Measurements from ENCODE around the gene OAS3.

The OAS3 gene

DNA sequence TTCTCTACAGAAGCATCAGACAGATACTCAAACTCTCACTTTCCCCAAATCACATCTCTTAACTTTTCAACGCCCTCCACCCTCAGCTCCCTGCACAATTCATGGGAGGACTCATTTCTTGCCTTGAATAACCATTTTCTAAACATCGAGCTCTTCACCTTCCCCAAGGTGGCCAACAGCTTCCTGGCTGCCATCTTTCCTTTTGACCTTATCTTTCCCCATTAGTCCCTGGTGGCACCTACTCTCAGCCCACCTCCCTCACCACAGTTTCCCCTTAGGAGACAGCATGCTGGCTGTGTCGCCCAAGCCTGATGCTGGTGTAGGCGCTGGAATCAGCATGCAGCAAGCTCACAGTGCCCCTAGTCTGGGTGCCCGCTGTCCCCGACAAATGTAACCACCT lies 39.9 kb upstream of the OAS3 start:
- TF ChIP-seq, protein P1, sequence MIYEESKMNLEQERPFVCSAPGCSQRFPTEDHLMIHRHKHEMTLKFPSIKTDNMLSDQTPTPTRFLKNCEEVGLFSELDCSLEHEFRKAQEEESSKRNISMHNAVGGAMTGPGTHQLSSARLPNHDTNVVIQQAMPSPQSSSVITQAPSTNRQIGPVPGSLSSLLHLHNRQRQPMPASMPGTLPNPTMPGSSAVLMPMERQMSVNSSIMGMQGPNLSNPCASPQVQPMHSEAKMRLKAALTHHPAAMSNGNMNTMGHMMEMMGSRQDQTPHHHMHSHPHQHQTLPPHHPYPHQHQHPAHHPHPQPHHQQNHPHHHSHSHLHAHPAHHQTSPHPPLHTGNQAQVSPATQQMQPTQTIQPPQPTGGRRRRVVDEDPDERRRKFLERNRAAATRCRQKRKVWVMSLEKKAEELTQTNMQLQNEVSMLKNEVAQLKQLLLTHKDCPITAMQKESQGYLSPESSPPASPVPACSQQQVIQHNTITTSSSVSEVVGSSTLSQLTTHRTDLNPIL (CRISPR knock-in tag; IDR thresholded peaks at IDR 0.05; ENCODE audit: low read depth) = no peak
- no peak for TF ChIP-seq CSDC2 (CRISPR knock-in tag; IDR thresholded peaks at IDR 0.05)
- no peak for TF ChIP-seq ZFP3 (CRISPR knock-in tag; IDR thresholded peaks at IDR 0.05)
- TF ChIP-seq ZC3H10 (CRISPR knock-in tag; IDR thresholded peaks at IDR 0.05) = no peak
- TF ChIP-seq, protein P2, sequence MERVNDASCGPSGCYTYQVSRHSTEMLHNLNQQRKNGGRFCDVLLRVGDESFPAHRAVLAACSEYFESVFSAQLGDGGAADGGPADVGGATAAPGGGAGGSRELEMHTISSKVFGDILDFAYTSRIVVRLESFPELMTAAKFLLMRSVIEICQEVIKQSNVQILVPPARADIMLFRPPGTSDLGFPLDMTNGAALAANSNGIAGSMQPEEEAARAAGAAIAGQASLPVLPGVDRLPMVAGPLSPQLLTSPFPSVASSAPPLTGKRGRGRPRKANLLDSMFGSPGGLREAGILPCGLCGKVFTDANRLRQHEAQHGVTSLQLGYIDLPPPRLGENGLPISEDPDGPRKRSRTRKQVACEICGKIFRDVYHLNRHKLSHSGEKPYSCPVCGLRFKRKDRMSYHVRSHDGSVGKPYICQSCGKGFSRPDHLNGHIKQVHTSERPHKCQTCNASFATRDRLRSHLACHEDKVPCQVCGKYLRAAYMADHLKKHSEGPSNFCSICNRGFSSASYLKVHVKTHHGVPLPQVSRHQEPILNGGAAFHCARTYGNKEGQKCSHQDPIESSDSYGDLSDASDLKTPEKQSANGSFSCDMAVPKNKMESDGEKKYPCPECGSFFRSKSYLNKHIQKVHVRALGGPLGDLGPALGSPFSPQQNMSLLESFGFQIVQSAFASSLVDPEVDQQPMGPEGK (CRISPR knock-in tag; IDR thresholded peaks at IDR 0.05; ENCODE audit: borderline replicate concordance) = no peak
- TF ChIP-seq, protein P3, sequence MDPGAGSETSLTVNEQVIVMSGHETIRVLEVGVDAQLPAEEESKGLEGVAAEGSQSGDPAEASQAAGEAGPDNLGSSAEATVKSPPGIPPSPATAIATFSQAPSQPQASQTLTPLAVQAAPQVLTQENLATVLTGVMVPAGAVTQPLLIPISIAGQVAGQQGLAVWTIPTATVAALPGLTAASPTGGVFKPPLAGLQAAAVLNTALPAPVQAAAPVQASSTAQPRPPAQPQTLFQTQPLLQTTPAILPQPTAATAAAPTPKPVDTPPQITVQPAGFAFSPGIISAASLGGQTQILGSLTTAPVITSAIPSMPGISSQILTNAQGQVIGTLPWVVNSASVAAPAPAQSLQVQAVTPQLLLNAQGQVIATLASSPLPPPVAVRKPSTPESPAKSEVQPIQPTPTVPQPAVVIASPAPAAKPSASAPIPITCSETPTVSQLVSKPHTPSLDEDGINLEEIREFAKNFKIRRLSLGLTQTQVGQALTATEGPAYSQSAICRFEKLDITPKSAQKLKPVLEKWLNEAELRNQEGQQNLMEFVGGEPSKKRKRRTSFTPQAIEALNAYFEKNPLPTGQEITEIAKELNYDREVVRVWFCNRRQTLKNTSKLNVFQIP (CRISPR knock-in tag; IDR thresholded peaks at IDR 0.05; ENCODE audit: borderline replicate concordance, low read depth) = no peak
- no peak for TF ChIP-seq TOX (CRISPR knock-in tag; IDR thresholded peaks at IDR 0.05; ENCODE audit: borderline replicate concordance)
- no peak for TF ChIP-seq BACH2 (CRISPR knock-in tag; IDR thresholded peaks at IDR 0.05; ENCODE audit: borderline replicate concordance)
- TF ChIP-seq ZNF565 (CRISPR knock-in tag; conservative IDR thresholded peaks at IDR 0.05; ENCODE audit: low read depth) = no peak
- TF ChIP-seq SNAI2 (CRISPR knock-in tag; IDR thresholded peaks at IDR 0.05) = no peak
- no peak for ATAC-seq

DNA sequence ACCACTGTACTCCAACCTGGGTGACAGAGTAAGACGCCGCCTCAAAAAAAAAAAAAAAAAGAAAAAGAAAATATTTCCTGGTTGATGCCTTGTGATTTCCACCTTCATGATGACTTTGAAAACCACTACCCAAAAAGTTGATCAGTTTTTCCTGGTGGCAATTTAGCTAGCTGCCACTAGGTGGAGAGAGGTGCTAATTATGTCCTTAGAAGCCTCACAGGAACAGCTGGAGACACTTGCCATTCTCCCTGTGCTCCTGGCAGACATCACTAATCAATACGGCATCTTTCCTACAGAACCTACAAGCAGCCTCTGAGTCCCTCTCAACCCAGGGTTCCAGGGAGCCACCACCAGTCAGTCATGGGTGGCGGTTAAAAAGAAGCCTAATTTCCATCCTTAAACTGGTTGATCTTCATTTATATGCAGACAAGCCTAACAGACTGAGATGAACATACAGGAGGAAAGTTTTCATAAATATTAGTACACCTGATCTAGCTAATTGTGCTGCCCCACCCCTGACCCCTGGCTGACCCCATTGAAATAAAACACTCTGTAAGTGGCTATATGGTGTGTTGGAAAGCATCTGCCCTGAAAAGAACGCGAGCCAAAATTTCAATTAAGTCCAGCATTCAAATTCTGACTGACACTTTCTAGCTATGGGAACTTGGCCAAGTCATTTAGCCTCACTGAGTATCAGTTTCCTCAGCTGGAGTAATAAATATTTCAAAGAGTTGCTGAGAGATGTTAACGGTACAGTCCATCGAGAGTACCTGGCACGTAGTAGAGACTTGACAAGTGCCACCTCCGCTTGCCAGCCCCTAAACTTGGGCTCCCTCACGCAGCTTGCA lies 37.8 kb upstream of the OAS3 start:
- TF ChIP-seq ZNF565 (CRISPR knock-in tag; conservative IDR thresholded peaks at IDR 0.05; ENCODE audit: low read depth) = no peak
- TF ChIP-seq, protein P2 (CRISPR knock-in tag; IDR thresholded peaks at IDR 0.05; ENCODE audit: borderline replicate concordance) = no peak
- TF ChIP-seq TCF4 (CRISPR knock-in tag; IDR thresholded peaks at IDR 0.05; ENCODE audit: borderline replicate concordance) = no peak
- TF ChIP-seq ZC3H10 (CRISPR knock-in tag; IDR thresholded peaks at IDR 0.05) = no peak
- TF ChIP-seq, protein P1 (CRISPR knock-in tag; IDR thresholded peaks at IDR 0.05; ENCODE audit: low read depth) = no peak
- TF ChIP-seq CSDC2 (CRISPR knock-in tag; IDR thresholded peaks at IDR 0.05) = no peak
- no peak for TF ChIP-seq OSR1 (CRISPR knock-in tag; IDR thresholded peaks at IDR 0.05)
- TF ChIP-seq, protein P3 (CRISPR knock-in tag; IDR thresholded peaks at IDR 0.05; ENCODE audit: borderline replicate concordance, low read depth) = no peak
- TF ChIP-seq ZFP3 (CRISPR knock-in tag; IDR thresholded peaks at IDR 0.05) = no peak
- ATAC-seq = no peak; the same call in 2 of the 3 replicates

DNA sequence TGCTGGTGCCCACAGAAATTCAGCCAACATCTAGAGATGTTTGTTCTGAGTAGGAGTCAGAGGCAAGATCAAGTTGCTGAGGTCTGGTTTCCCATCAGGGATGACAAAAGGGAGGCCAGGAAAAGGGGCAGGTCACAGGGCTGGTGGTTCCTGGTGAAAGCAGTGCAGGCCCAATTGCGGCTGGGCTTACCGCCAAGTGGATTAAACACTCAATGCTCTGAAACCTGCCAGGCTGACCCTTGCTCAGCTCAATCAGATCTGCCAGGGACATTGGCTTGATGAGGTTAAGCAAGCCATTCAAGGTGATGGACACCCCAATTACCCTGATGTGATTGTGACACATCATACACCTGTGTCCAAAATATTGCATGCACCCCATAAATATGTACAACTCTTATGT lies 37.0 kb upstream of the OAS3 start:
- ATAC-seq = no peak
- TF ChIP-seq ESRRG (CRISPR knock-in tag; IDR thresholded peaks at IDR 0.05) = no peak
- TF ChIP-seq, protein P1 (CRISPR knock-in tag; IDR thresholded peaks at IDR 0.05; ENCODE audit: low read depth) = no peak
- no peak for TF ChIP-seq ZFP30 (CRISPR knock-in tag; IDR thresholded peaks at IDR 0.05)
- no peak for TF ChIP-seq ZNF70 (CRISPR knock-in tag; IDR thresholded peaks at IDR 0.05)
- no peak for TF ChIP-seq ZC3H10 (CRISPR knock-in tag; IDR thresholded peaks at IDR 0.05)
- TF ChIP-seq, protein P3 (CRISPR knock-in tag; IDR thresholded peaks at IDR 0.05; ENCODE audit: borderline replicate concordance, low read depth) = no peak
- TF ChIP-seq PPARA (CRISPR knock-in tag; IDR thresholded peaks at IDR 0.05; ENCODE audit: borderline replicate concordance) = no peak
- TF ChIP-seq, protein P2 (CRISPR knock-in tag; IDR thresholded peaks at IDR 0.05; ENCODE audit: borderline replicate concordance) = no peak
- TF ChIP-seq ZNF8 (CRISPR knock-in tag; IDR thresholded peaks at IDR 0.05) = no peak
- TF ChIP-seq ARNTL (CRISPR knock-in tag; IDR thresholded peaks at IDR 0.05; ENCODE audit: borderline replicate concordance, low read depth) = no peak
- no peak for TF ChIP-seq TOX (CRISPR knock-in tag; IDR thresholded peaks at IDR 0.05; ENCODE audit: borderline replicate concordance)
- TF ChIP-seq GLIS3 (CRISPR knock-in tag; IDR thresholded peaks at IDR 0.05) = no peak
- TF ChIP-seq ZFP3 (CRISPR knock-in tag; IDR thresholded peaks at IDR 0.05) = no peak

Measured in SK-N-SH treated with all-trans-retinoic acid at 6 μM for 48 hours (cell line).